ENCODE data around the gene SURF6. TPM values are rescaled to one million over a fixed set of nuclear protein-coding genes. Genes with fewer than 3 reads are reported as not detected.
"Not testable (repeated sequence)": the region's sequence is repeated elsewhere in the genome, so short reads cannot be mapped to it uniquely, and the experiment has no call there.

The SURF6 gene
- total and polyA plus RNA-seq, 8 donors: 10.9 to 31.4 (median 25.7) TPM

- Histone ChIP-seq H3K36me3 (peaks cover 0 to 58% of the 10 kb centered on the region in 2 donors), H3K27me3 (no peaks in the 10 kb centered on the region), H3K27ac (peak overlapping the region in 1 of 2 donors; percentile 85), H3K4me1 (peaks cover 12 to 63% of the 10 kb centered on the region in 2 donors), H3K9me3 (no peaks in the 10 kb centered on the region), H3K4me3 (no peak overlapping the region)
- intact Hi-C loops (cut with DNase I): no loop called here
- DNase-seq: peak in 1 of 4 donors; percentile 10
- TF ChIP-seq CTCF (IDR thresholded peaks at IDR 0.05): no peak
- ATAC-seq: no peak
Observed at GRCh38 chr9:133339641-133340040, 3.7 kb upstream of the SURF6 start.

GRCh38 chr9:133334888-133335287, 1.1 kb downstream of the SURF6 start:
- Histone ChIP-seq H3K36me3 (peaks cover 0 to 56% of the 10 kb centered on the region in 2 donors), H3K4me3 (peak overlapping the region; percentile 77 to 94), H3K4me1 (peaks cover 14 to 40% of the 10 kb centered on the region in 2 donors)
- H3K27me3 ChIP-seq; intact Hi-C loops (cut with DNase I); H3K9me3 ChIP-seq; ATAC-seq; H3K27ac ChIP-seq: not testable (repeated sequence)
- peak in 1 of 4 donors; percentile 20 for DNase-seq

- DNase-seq: peak in 1 of 4 donors; percentile 62
- peak overlapping the region in 1 of 2 donors; percentile 77 for H3K4me3 ChIP-seq
- no peak overlapping the region for H3K27ac ChIP-seq
- H3K27me3 ChIP-seq: no peaks in the 10 kb centered on the region
- H3K4me1 ChIP-seq: peaks cover 14 to 32% of the 10 kb centered on the region in 2 donors
- H3K9me3 ChIP-seq: no peaks in the 10 kb centered on the region
- peaks cover 0 to 50% of the 10 kb centered on the region in 2 donors for H3K36me3 ChIP-seq
- intact Hi-C loops (cut with DNase I): no loop called here
- ATAC-seq: no peak
- no peak for TF ChIP-seq CTCF (IDR thresholded peaks at IDR 0.05)
Observed at GRCh38 chr9:133334161-133334560, 1.8 kb downstream of the SURF6 start.

- no peaks in the 10 kb centered on the region for H3K27me3 ChIP-seq
- intact Hi-C loops (cut with DNase I): no loop called here
- peak in 1 of 4 donors; percentile 46 for DNase-seq
- H3K4me1 ChIP-seq: peaks cover 14 to 27% of the 10 kb centered on the region in 2 donors
- H3K9me3 ChIP-seq: no peaks in the 10 kb centered on the region
- no peak overlapping the region for H3K27ac ChIP-seq
- ATAC-seq: no peak
- H3K4me3 ChIP-seq: no peak overlapping the region
- TF ChIP-seq CTCF (IDR thresholded peaks at IDR 0.05): no peak
- peaks cover 0 to 47% of the 10 kb centered on the region in 2 donors for H3K36me3 ChIP-seq
Observed at GRCh38 chr9:133333566-133333965, 2.4 kb downstream of the SURF6 start.

GRCh38 chr9:133333011-133333410, 3.0 kb downstream of the SURF6 start:
- intact Hi-C loops (cut with DNase I): no loop called here
- Histone ChIP-seq H3K27ac (no peak overlapping the region), H3K9me3 (no peaks in the 10 kb centered on the region), H3K27me3 (no peaks in the 10 kb centered on the region), H3K4me3 (no peak overlapping the region), H3K36me3 (peaks cover 0 to 47% of the 10 kb centered on the region in 2 donors), H3K4me1 (peaks cover 14 to 26% of the 10 kb centered on the region in 2 donors)
- no peak for ATAC-seq
- no peak for TF ChIP-seq CTCF (IDR thresholded peaks at IDR 0.05)
- DNase-seq: peak in 1 of 4 donors; percentile 11

GRCh38 chr9:133332381-133332730, 3.6 kb downstream of the SURF6 start:
- peak in 1 of 4 donors; percentile 65 for DNase-seq
- Histone ChIP-seq H3K27ac (no peak overlapping the region), H3K36me3 (peaks cover 0 to 47% of the 10 kb centered on the region in 2 donors), H3K4me3 (no peak overlapping the region), H3K4me1 (peaks cover 14 to 25% of the 10 kb centered on the region in 2 donors), H3K9me3 (no peaks in the 10 kb centered on the region), H3K27me3 (no peaks in the 10 kb centered on the region)
- no peak for ATAC-seq
- intact Hi-C loops (cut with DNase I): no loop called here
- no peak for TF ChIP-seq CTCF (IDR thresholded peaks at IDR 0.05)
